Measurements from ENCODE around the gene KYNU.

DNA sequence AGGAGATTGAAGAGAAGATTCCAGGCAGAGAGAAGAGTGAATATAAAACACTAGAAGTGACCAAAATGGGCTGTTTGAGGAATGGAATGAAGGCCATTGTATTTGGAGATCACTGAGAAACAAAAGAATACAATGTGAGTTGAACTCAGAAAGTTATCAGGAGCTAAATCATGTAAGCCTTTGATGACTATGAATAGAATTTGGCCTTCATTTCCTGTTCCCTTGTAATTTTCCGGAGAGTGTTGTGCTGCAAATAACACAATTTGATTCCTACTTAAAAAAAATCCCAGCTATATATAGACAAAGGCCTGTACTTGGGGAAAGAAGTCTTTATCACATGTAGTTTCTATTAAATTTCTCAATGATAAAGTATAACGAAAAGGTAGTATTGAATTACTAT lies 33.7 kb upstream of the KYNU start:
- TF ChIP-seq POLR2AphosphoS5 (IDR thresholded peaks at IDR 0.05) (no peak), CTCF (IDR thresholded peaks at IDR 0.05) (no peak), POLR2A (IDR thresholded peaks at IDR 0.05) (no peak), EP300 (IDR thresholded peaks at IDR 0.05) (no peak)
